ENCODE data around the gene MYO15B. TPM values are rescaled to one million over a fixed set of nuclear protein-coding genes. Genes with fewer than 3 reads are reported as not detected.
"Not testable (repeated sequence)": the region's sequence is repeated elsewhere in the genome, so short reads cannot be mapped to it uniquely, and the experiment has no call there.

Gene MYO15B
- total RNA-seq, 2 experiments from 2014 or later: 8.9 to 19.2 TPM

- intact Hi-C loops (cut with micrococcal nuclease; ENCODE audit: unreplicated experiment): no loop called here
- no peak for TF ChIP-seq EZH2phosphoT487 (IDR thresholded peaks at IDR 0.05; ENCODE audit: borderline replicate concordance, low read depth, low read length)
- peaks cover 12% of the 10 kb centered on the region; the same call in 1 of the 2 replicates for H3K36me3 ChIP-seq (ENCODE audit: insufficient read depth, low read length)
- H3K4me3 ChIP-seq (ENCODE audit: low read depth, low read length, poor library complexity, severe bottlenecking): no peak overlapping the region
- H2AFZ ChIP-seq (ENCODE audit: low read length): no peak overlapping the region
- H3K27ac ChIP-seq (ENCODE audit: low read depth, low read length, poor library complexity, severe bottlenecking): no peak overlapping the region
- ChIA-PET POLR2A (no interaction called here), CTCF (ENCODE audit: unreplicated experiment) (interaction anchor here (0.7 kb wide), 1 partner anchor 206 kb away, joined by 3 read pairs; no protein-coding TSS in a partner anchor)
- H3K4me2 ChIP-seq (ENCODE audit: low read length): no peak overlapping the region
- no peak for DNase-seq (ENCODE audit: low spot score)
- H3K9me2 ChIP-seq (ENCODE audit: insufficient read depth, low read length): no peaks in the 10 kb centered on the region
- BruUV-seq (replicated peaks): no TSS peak
- peaks cover 22% of the 10 kb centered on the region for H3K4me1 ChIP-seq (ENCODE audit: insufficient read depth, low read length, poor library complexity, severe bottlenecking)
- H3K9me3 ChIP-seq (ENCODE audit: low read length): no peaks in the 10 kb centered on the region
- no peaks in the 10 kb centered on the region for H4K20me1 ChIP-seq (ENCODE audit: insufficient read depth, low read length)
- H3K79me2 ChIP-seq (ENCODE audit: insufficient read depth, low read depth, low read length): no peaks in the 10 kb centered on the region
Measured at GRCh38 chr17:75636381-75637142, 49.0 kb downstream of the MYO15B start.

GRCh38 chr17:75637143-75637538, 49.5 kb downstream of the MYO15B start:
- H3K36me3 ChIP-seq (ENCODE audit: insufficient read depth, low read length): peaks cover 13% of the 10 kb centered on the region; the same call in 1 of the 2 replicates
- TF ChIP-seq EZH2phosphoT487 (IDR thresholded peaks at IDR 0.05; ENCODE audit: borderline replicate concordance, low read depth, low read length) (no peak), CTCF (conservative IDR thresholded peaks at IDR 0.05; ENCODE audit: low read length) (no peak)
- no peak overlapping the region for H3K4me3 ChIP-seq (ENCODE audit: low read depth, low read length, poor library complexity, severe bottlenecking)
- ChIA-PET POLR2A (no interaction called here), CTCF (ENCODE audit: unreplicated experiment) (interaction anchor here (1.1 kb wide), 1 partner anchor 111 kb away, joined by 3 read pairs; no protein-coding TSS in a partner anchor)
- DNase-seq (ENCODE audit: low spot score): no peak
- intact Hi-C loops (cut with micrococcal nuclease; ENCODE audit: unreplicated experiment): no loop called here
- no peak overlapping the region for H3K27ac ChIP-seq (ENCODE audit: low read depth, low read length, poor library complexity, severe bottlenecking)
- H3K4me2 ChIP-seq (ENCODE audit: low read length): no peak overlapping the region
- no TSS peak for BruUV-seq (replicated peaks)
- H2AFZ ChIP-seq (ENCODE audit: low read length): no peak overlapping the region
- H3K9me3 ChIP-seq (ENCODE audit: low read length): no peaks in the 10 kb centered on the region
- no peaks in the 10 kb centered on the region for H3K9me2 ChIP-seq (ENCODE audit: insufficient read depth, low read length)
- H3K79me2 ChIP-seq (ENCODE audit: insufficient read depth, low read depth, low read length): no peaks in the 10 kb centered on the region
- no peaks in the 10 kb centered on the region for H4K20me1 ChIP-seq (ENCODE audit: insufficient read depth, low read length)
- H3K4me1 ChIP-seq (ENCODE audit: insufficient read depth, low read length, poor library complexity, severe bottlenecking): peaks cover 22% of the 10 kb centered on the region

- POLR2A ChIA-PET: no interaction called here
- TF ChIP-seq CTCF (conservative IDR thresholded peaks at IDR 0.05; ENCODE audit: low read length) (no peak), EZH2phosphoT487 (IDR thresholded peaks at IDR 0.05; ENCODE audit: borderline replicate concordance, low read depth, low read length) (no peak)
- no peaks in the 10 kb centered on the region for H3K9me2 ChIP-seq (ENCODE audit: insufficient read depth, low read length)
Measured at GRCh38 chr17:75637551-75637950, 50.0 kb downstream of the MYO15B start.

GRCh38 chr17:75638039-75638438, 50.4 kb downstream of the MYO15B start:
- CTCF ChIA-PET (ENCODE audit: unreplicated experiment): interaction anchor here (1.0 to 1.1 kb wide), 2 partner anchors 17 to 110 kb away, joined by 3 to 4 read pairs; no protein-coding TSS in a partner anchor
- H3K4me3 ChIP-seq (ENCODE audit: low read depth, low read length, poor library complexity, severe bottlenecking); BruUV-seq (replicated peaks); H3K79me2 ChIP-seq (ENCODE audit: insufficient read depth, low read depth, low read length); H4K20me1 ChIP-seq (ENCODE audit: insufficient read depth, low read length); H2AFZ ChIP-seq (ENCODE audit: low read length); POLR2A ChIA-PET; H3K4me2 ChIP-seq (ENCODE audit: low read length); intact Hi-C loops (cut with micrococcal nuclease; ENCODE audit: unreplicated experiment); H3K9me3 ChIP-seq (ENCODE audit: low read length); H3K27ac ChIP-seq (ENCODE audit: low read depth, low read length, poor library complexity, severe bottlenecking); H3K9me2 ChIP-seq (ENCODE audit: insufficient read depth, low read length); DNase-seq (ENCODE audit: low spot score): not testable (repeated sequence)
- Histone ChIP-seq H3K4me1 (ENCODE audit: insufficient read depth, low read length, poor library complexity, severe bottlenecking) (peaks cover 14% of the 10 kb centered on the region), H3K36me3 (ENCODE audit: insufficient read depth, low read length) (peaks cover 15% of the 10 kb centered on the region; the same call in 1 of the 2 replicates)

More at GRCh38 chr17:75637551-75637950, 50.0 kb downstream of the MYO15B start:
- CTCF ChIA-PET (ENCODE audit: unreplicated experiment): interaction anchor here (1.1 kb wide), 1 partner anchor 111 kb away, joined by 3 read pairs; no protein-coding TSS in a partner anchor
- Histone ChIP-seq H3K4me3 (ENCODE audit: low read depth, low read length, poor library complexity, severe bottlenecking) (no peak overlapping the region), H3K79me2 (ENCODE audit: insufficient read depth, low read depth, low read length) (no peaks in the 10 kb centered on the region), H3K27ac (ENCODE audit: low read depth, low read length, poor library complexity, severe bottlenecking) (no peak overlapping the region), H3K4me2 (ENCODE audit: low read length) (no peak overlapping the region), H3K36me3 (ENCODE audit: insufficient read depth, low read length) (peaks cover 14% of the 10 kb centered on the region; the same call in 1 of the 2 replicates), H3K9me3 (ENCODE audit: low read length) (no peaks in the 10 kb centered on the region), H4K20me1 (ENCODE audit: insufficient read depth, low read length) (no peaks in the 10 kb centered on the region), H3K4me1 (ENCODE audit: insufficient read depth, low read length, poor library complexity, severe bottlenecking) (peaks cover 19% of the 10 kb centered on the region), H2AFZ (ENCODE audit: low read length) (no peak overlapping the region)
- no peak for DNase-seq (ENCODE audit: low spot score)
- no TSS peak for BruUV-seq (replicated peaks)
- intact Hi-C loops (cut with micrococcal nuclease; ENCODE audit: unreplicated experiment): no loop called here

Data from OCI-LY7 (cell line).